Heart left ventricle (tissue), 13 donors: ENCODE data around the gene FARP1.

ENCODE experiments used
- CTCF ChIP-seq, 12 donors: fragments of 200-600 bp; sonication (generic) in 4 of 12; IDR thresholded peaks; one replicate each; pipeline versions ENCODE4 v1.5.0 to v1.8.0; 2018 to 2022; ENCODE audit warnings: antibody characterized with exemption in 12 of 12, mild to moderate bottlenecking in 5 of 12
- POLR2A ChIP-seq, 2 donors: fragments of 450-650 bp; IDR thresholded peaks; one replicate each; pipeline ENCODE4 v1.6.1; 2017; ENCODE audit warnings: antibody characterized with exemption in 2 of 2, mild to moderate bottlenecking in 2 of 2, moderate library complexity in 2 of 2
- donor health status: ischemic (EF 13 %, LVEDD 7.1; RV severe dilation, severe dysfunction).
- donor health status: DM: no; HTN: yes; CAD: no.
- donor health status: DM: no; HTN: no; CAD: no.
- donor health status: ischemic (EF 25% LVEDD 6.9; RV normal size, moderate dysfunction).
- donor health status: ischemic (EF 25% LVEDD 5.7; RV mildly dilated, moderate dysfunction).
- donor health status: ischemic (EF 35%, LVEDD 5.7; RV mildly dilated, moderate dysfunction).
- donor health status: nonischemic (EF 11% LVEDD 7.7; RV severe dilation, severe dysfunction).
- donor health status: DM: yes; HTN: yes; CAD: no.
- donor health status: PGD.
- donor health status: ischemic (EF 29% LVEDD 5.4; RV normal size, mild dysfunction).
- donor health status: nonischemic (EF 23%, LVEDD 6.1; RV moderate dilation, normal function).

GRCh38 chr13:98276486-98276885 is 133.6 kb downstream of the FARP1 start:
- TF ChIP-seq CTCF (IDR thresholded peaks at IDR 0.05) (no peak), POLR2A (IDR thresholded peaks at IDR 0.05) (no peak)
